GM12878 (cell line): ENCODE data around the gene HK3. TPM values are rescaled to one million over a fixed set of nuclear protein-coding genes. Genes with fewer than 3 reads are reported as not detected.

Experiments used
- ATAC-seq: fragments of 200-7000 bp; cut with Tn5 transposase; 3 replicates; pipeline ENCODE4 v1.9.1; 2020; ENCODE audit warnings: mild to moderate bottlenecking, moderate library complexity
- BruUV-seq: library from RNA; stranded (reverse); fragments of 400-500 nt; replicated peaks from 2 replicates; lab custom pipeline; 2021; lab: Mats Ljungman, UMichigan
- CTCF ChIA-PET: fragments of 300-600 bp; sonication (Branson Sonifier 250); formaldehyde crosslinking; extraction: SDS; loops from one replicate; lab custom pipeline; 2021; ENCODE audit warnings: inconsistent platforms; lab: Yijun Ruan, JAX
- POLR2A ChIA-PET: fragments of 350-600 bp; formaldehyde crosslinking; extraction: SDS; loops from one replicate; lab custom pipeline; 2021; ENCODE audit warnings: inconsistent platforms; lab: Charles Lee
- RAD21 ChIA-PET: fragments of 300-600 bp; sonication (Branson Sonifier 250); formaldehyde crosslinking; loops from one replicate; lab custom pipeline; 2023; ENCODE audit warnings: antibody characterized with exemption; ENCODE audit not compliant: unreplicated experiment; lab: Charles Lee
- SMC1A ChIA-PET: fragments of 300-600 bp; sonication (Branson Sonifier 250); formaldehyde crosslinking; loops from one replicate; lab custom pipeline; 2023; ENCODE audit not compliant: unreplicated experiment, uncharacterized antibody; lab: Charles Lee
- DNase-seq: peaks from one replicate; pipeline ENCODE4 v3.0.0-alpha.2; 2011; ENCODE audit warnings: low read depth, low spot score
- FAIRE-seq: peaks from 3 replicates; lab custom pipeline; 2011; peaks lifted over from hg19 to GRCh38; lab: Jason Lieb, UNC
- H2AFZ ChIP-seq: 2 replicates; pipeline ENCODE4 v1.6.0; 2011; ENCODE audit warnings: low read depth, low read length, control low read depth; ENCODE audit not compliant: control insufficient read depth
- H3K27ac ChIP-seq: 2 replicates; pipeline ENCODE4 v1.5.1; 2011; ENCODE audit warnings: control low read depth; ENCODE audit not compliant: control insufficient read depth, insufficient read depth
- H3K27me3 ChIP-seq, 2 experiments: replicated peaks in 1 of 2; 2 replicates each; pipeline versions ENCODE4 v1.6.0 to v1.6.1; 2011; ENCODE audit warnings: low read length in 1 of 2; ENCODE audit not compliant: control insufficient read depth in 2 of 2, insufficient read depth in 2 of 2
- H3K36me3 ChIP-seq, 2 experiments: 2 replicates each; pipeline ENCODE4 v1.5.1; 2011; ENCODE audit warnings: low read length in 1 of 2; ENCODE audit not compliant: control insufficient read depth in 2 of 2, insufficient read depth in 2 of 2
- H3K4me1 ChIP-seq: 2 replicates; pipeline ENCODE4 v1.6.1; 2011; ENCODE audit warnings: mild to moderate bottlenecking, low read length, moderate library complexity, mixed read lengths; ENCODE audit not compliant: control insufficient read depth, insufficient read depth
- H3K4me2 ChIP-seq: 2 replicates; pipeline ENCODE4 v1.6.0; 2011; ENCODE audit warnings: control low read depth; ENCODE audit not compliant: control insufficient read depth, insufficient read depth
- H3K4me3 ChIP-seq: fragments of 200-600 bp; sonication (generic); 2 replicates; pipeline ENCODE4 v1.5.1; 2016
- H3K79me2 ChIP-seq: 2 replicates; pipeline ENCODE4 v1.6.0; 2011; ENCODE audit warnings: low read length; ENCODE audit not compliant: control insufficient read depth, insufficient read depth
- H3K9ac ChIP-seq: 2 replicates; pipeline ENCODE4 v1.8.0; 2011; ENCODE audit warnings: low read length, control low read depth, mixed read lengths; ENCODE audit not compliant: control insufficient read depth, insufficient read depth
- H3K9me3 ChIP-seq: replicated peaks from 3 replicates; pipeline ENCODE4 v1.5.1; 2011; ENCODE audit warnings: mild to moderate bottlenecking, low read length; ENCODE audit not compliant: control insufficient read depth, insufficient read depth
- H4K20me1 ChIP-seq: 2 replicates; pipeline ENCODE4 v1.6.0; 2011; ENCODE audit not compliant: control insufficient read depth, insufficient read depth
- ATF7 ChIP-seq: fragments of 450-650 bp; IDR thresholded peaks from 2 replicates; pipeline ENCODE4 v1.6.1; 2016; ENCODE audit warnings: low read depth, mild to moderate bottlenecking
- E4F1 ChIP-seq: fragments of 450-650 bp; IDR thresholded peaks from 2 replicates; pipeline ENCODE4 v1.6.1; 2018; ENCODE audit warnings: borderline replicate concordance, mild to moderate bottlenecking; ENCODE audit not compliant: partially characterized antibody
- GATAD2B ChIP-seq: fragments of 450-650 bp; conservative IDR thresholded peaks from 2 replicates; pipeline ENCODE4 v1.6.1; 2017; ENCODE audit warnings: low read depth, mild to moderate bottlenecking, moderate library complexity
- HDAC6 ChIP-seq: fragments of 200-600 bp; sonication (generic); IDR thresholded peaks from one replicate; pipeline ENCODE4 v1.8.0; 2017; ENCODE audit warnings: antibody characterized with exemption; ENCODE audit not compliant: unreplicated experiment
- HDGF ChIP-seq: fragments of 450-650 bp; IDR thresholded peaks from 2 replicates; pipeline ENCODE4 v1.6.1; 2016; ENCODE audit warnings: antibody characterized with exemption
- IKZF1 ChIP-seq: fragments of 450-650 bp; conservative IDR thresholded peaks from 2 replicates; pipeline ENCODE4 v1.6.1; 2017; ENCODE audit warnings: antibody characterized with exemption, mild to moderate bottlenecking
- PKNOX1 ChIP-seq: fragments of 450-650 bp; IDR thresholded peaks from 2 replicates; pipeline ENCODE4 v1.6.1; 2016; ENCODE audit warnings: mild to moderate bottlenecking
- RAD21 ChIP-seq: IDR thresholded peaks from 2 replicates; pipeline ENCODE4 v1.6.1; 2011; ENCODE audit warnings: mild to moderate bottlenecking, low read depth, low read length, moderate library complexity; ENCODE audit not compliant: insufficient read depth
- STAT3 ChIP-seq: IDR thresholded peaks from 2 replicates; pipeline ENCODE4 v1.6.1; 2011; ENCODE audit warnings: low read depth, low read length, improper control_type of control experiment
- TBL1XR1 ChIP-seq: IDR thresholded peaks from 2 replicates; pipeline ENCODE4 v1.6.1; 2012; ENCODE audit warnings: low read depth, low read length, improper control_type of control experiment
- ZZZ3 ChIP-seq: IDR thresholded peaks from 2 replicates; pipeline ENCODE4 v1.6.1; 2011; ENCODE audit warnings: low read depth; ENCODE audit not compliant: control insufficient read depth, insufficient read length
- WGBS: methylation state at CpG from one replicate; pipeline ENCODE4 v1.1.6; 2016; ENCODE audit warnings: low lambda C conversion rate; ENCODE audit not compliant: insufficient replicate concordance, insufficient coverage; ENCODE audit errors: missing lambda C conversion rate; 5-methylcytosine and 5-hydroxymethylcytosine counted together
- in situ Hi-C: fragments of 300-500 bp; cut with MboI; formaldehyde crosslinking; loops from 9 replicates; pipeline ENCODE4 v1.14.3; 2018; ENCODE audit warnings: mixed read lengths
- intact Hi-C: fragments of 100-400 bp; cut with micrococcal nuclease; formaldehyde crosslinking; loops from one replicate; pipeline ENCODE4 v1.14.2; 2022; ENCODE audit not compliant: unreplicated experiment
- polyA plus RNA-seq, 11 experiments: library from polyadenylated mRNA; depleted of rRNA in 4 of 11; unstranded in 6 of 11; stranded (reverse) in 5 of 11; fragments of >200 nt; fragmentation: Nextera tagmentation in 4 of 11; fragmentation: Illumina TruSeq in 1 of 11; extraction: Ambion mirVana in 4 of 11; extraction: Trizol in 1 of 11; gene quantifications; 1 replicate in 1 of 11; 2 replicates in 10 of 11; pipeline versions ENCODE4 v1.2.1 to v1.2.3, GENCODE V29; 2011 to 2016; ENCODE audit warnings: inconsistent platforms in 2 of 11, missing spikeins in 2 of 11, low read depth in 1 of 11
- total RNA-seq, 4 experiments: library from RNA; depleted of rRNA in 3 of 4; stranded (reverse); fragments of >200 nt in 3 of 4; fragmentation: Illumina TruSeq in 1 of 4; extraction: Trizol in 1 of 4; gene quantifications; 2 replicates each; pipeline versions ENCODE4 v1.2.1 to v1.2.3, GENCODE V29; 2013 to 2021

HK3 gene
- total and polyA plus RNA-seq, 10 of the 15 experiments (the other 5 are each of a cell fraction or from before 2014, with no cell fraction given) = 0.13 to 1.3 (median 0.26) TPM; not detected in 4

GRCh38 chr5:176884571-176884890 is 14.6 kb downstream of the HK3 start:
- RAD21 ChIA-PET = no interaction called here
- BruUV-seq = no TSS peak
- SMC1A ChIA-PET = no interaction called here
- Histone ChIP-seq H3K36me3 (no peaks in the 10 kb centered on the region), H3K27me3 (peaks cover 0 to 4% of the 10 kb centered on the region in 2 experiments; a peak in 3 of 4 replicates), H3K79me2 (no peaks in the 10 kb centered on the region), H3K27ac (no peak overlapping the region), H4K20me1 (no peaks in the 10 kb centered on the region)
- TF ChIP-seq STAT3 (no peak), HDAC6 (no peak), IKZF1 (no peak), TBL1XR1 (no peak), ZZZ3 (no peak), ATF7 (no peak), GATAD2B (no peak)
- TF ChIP-seq, all 136 proteins: peak for 0
- FAIRE-seq (no peak), DNase-seq (no peak), ATAC-seq (no peak)
- Histone ChIP-seq H3K4me1 (no peaks in the 10 kb centered on the region), H3K4me2 (no peak overlapping the region), H3K4me3 (no peak overlapping the region), H2AFZ (no peak overlapping the region), H3K9ac (no peak overlapping the region), H3K9me3 (no peaks in the 10 kb centered on the region)
- CTCF ChIA-PET = no interaction called here
- POLR2A ChIA-PET = no interaction called here
- in situ Hi-C loops = no loop called here
- 16% methylated on average over 4 of the region's 4 CpGs for WGBS
- intact Hi-C loops = no loop called here

- Histone ChIP-seq H3K79me2 (no peaks in the 10 kb centered on the region), H3K9me3 (no peaks in the 10 kb centered on the region), H3K4me2 (no peak overlapping the region), H3K27ac (no peak overlapping the region), H3K4me3 (no peak overlapping the region), H4K20me1 (no peaks in the 10 kb centered on the region), H3K4me1 (no peaks in the 10 kb centered on the region), H3K27me3 (peaks cover 0 to 4% of the 10 kb centered on the region in 2 experiments; a peak in 3 of 4 replicates), H2AFZ (no peak overlapping the region), H3K9ac (no peak overlapping the region), H3K36me3 (no peaks in the 10 kb centered on the region)
- WGBS = 35% methylated on average over 17 of the region's 17 CpGs
- BruUV-seq = no TSS peak
- DNase-seq (no peak), FAIRE-seq (no peak), ATAC-seq (no peak)
- in situ Hi-C loops = no loop called here
- ChIA-PET POLR2A (no interaction called here), RAD21 (interaction anchor here (0.6 kb wide), 1 partner anchor 190 kb away, joined by 3 read pairs; no protein-coding TSS in a partner anchor), CTCF (interaction anchor here (1.2 kb wide), 1 partner anchor 223 kb away, joined by 3 read pairs; no protein-coding TSS in a partner anchor), SMC1A (no interaction called here)
- intact Hi-C loops = no loop called here
- TF ChIP-seq E4F1 (no peak), HDGF (no peak), PKNOX1 (no peak), RAD21 (no peak)
Observed at GRCh38 chr5:176883700-176884570, 15.2 kb downstream of the HK3 start.
